HCT116 (cell line): ENCODE data around the gene CAPN10. TPM values are rescaled to one million over a fixed set of nuclear protein-coding genes. Genes with fewer than 3 reads are reported as not detected.

ENCODE experiments used
- ATAC-seq: fragments of 200-7000 bp; cut with Tn5 transposase; 2 replicates; pipeline ENCODE4 v1.9.1; 2020; ENCODE audit warnings: mild to moderate bottlenecking, moderate library complexity
- BruUV-seq: library from RNA; stranded (reverse); fragments of 400-500 nt; replicated peaks from 2 replicates; lab custom pipeline; 2021; lab: Mats Ljungman, UMichigan
- CTCF ChIA-PET: fragments of 300-600 bp; sonication (Branson Sonifier 250); formaldehyde crosslinking; loops from one replicate; lab custom pipeline; 2021; ENCODE audit warnings: antibody characterized with exemption; lab: Charles Lee
- POLR2A ChIA-PET: fragments of 300-600, 350-600 bp; sonication (Branson Sonifier 250); formaldehyde crosslinking; loops from one replicate; lab custom pipeline; 2021; ENCODE audit warnings: antibody characterized with exemption; lab: Charles Lee
- RAD21 ChIA-PET, 2 experiments: fragments of 300-600 bp; sonication (Branson Sonifier 250); formaldehyde crosslinking; loops; one replicate each; lab custom pipeline; 2023; ENCODE audit warnings: low total read pairs in 2 of 2; ENCODE audit not compliant: uncharacterized antibody in 2 of 2, unreplicated experiment in 2 of 2, low non-redundant PET in 1 of 2; lab: Charles Lee
- DNase-seq: peaks from one replicate; pipeline ENCODE4 v3.0.0-alpha.2; 2010; ENCODE audit warnings: low read depth, low spot score
- H2AFZ ChIP-seq: fragments of 200-600 bp; shearing (Covaris generic), sonication (generic); 2 replicates; pipeline ENCODE4 v1.6.1; 2017; ENCODE audit warnings: low read depth, mixed run types, mixed read lengths, antibody characterized with exemption, low read length; ENCODE audit not compliant: poor library complexity, severe bottlenecking
- H3K27ac ChIP-seq: 2 replicates; pipeline ENCODE4 v1.5.1; 2012; ENCODE audit warnings: low read depth, low read length
- H3K27me3 ChIP-seq: fragments of 200-600 bp; sonication (generic); 2 replicates; pipeline ENCODE4 v1.6.1; 2016; ENCODE audit warnings: mixed run types, low read length, mixed read lengths; ENCODE audit not compliant: insufficient read depth
- H3K36me3 ChIP-seq, 2 experiments: fragments of 200-500 bp in 1 of 2; fragments of 200-600 bp in 1 of 2; sonication (Bioruptor generic) in 1 of 2; sonication (generic) in 1 of 2; 2 replicates each; pipeline versions ENCODE4 v1.5.1 to v1.6.1; 2014 to 2016; ENCODE audit warnings: low read length in 2 of 2, inconsistent platforms in 1 of 2, mixed read lengths in 1 of 2, mixed run types in 1 of 2; ENCODE audit not compliant: insufficient read depth in 2 of 2, control insufficient read depth in 1 of 2
- H3K4me1 ChIP-seq, 2 experiments: fragments of 200-600 bp in 1 of 2; sonication (generic) in 1 of 2; 2 replicates each; pipeline versions ENCODE4 v1.5.1 to v1.6.1; 2012 to 2017; ENCODE audit warnings: low read length in 2 of 2, inconsistent platforms in 1 of 2, mild to moderate bottlenecking in 1 of 2, mixed read lengths in 1 of 2, mixed run types in 1 of 2, moderate library complexity in 1 of 2; ENCODE audit not compliant: insufficient read depth in 2 of 2, control insufficient read depth in 1 of 2
- H3K4me2 ChIP-seq: fragments of 200-600 bp; sonication (generic); 2 replicates; pipeline ENCODE4 v1.6.1; 2017; ENCODE audit warnings: mixed run types, low read length, mixed read lengths
- H3K4me3 ChIP-seq, 2 experiments: fragments of 200-600 bp in 1 of 2; sonication (generic) in 1 of 2; replicated peaks in 1 of 2; 2 replicates each; pipeline ENCODE4 v1.5.1; 2011 to 2016; ENCODE audit warnings: low read length in 2 of 2, control low read depth in 1 of 2, low read depth in 1 of 2, mild to moderate bottlenecking in 1 of 2, mixed read lengths in 1 of 2, mixed run types in 1 of 2
- H3K79me2 ChIP-seq: fragments of 200-600 bp; sonication (generic); 2 replicates; pipeline ENCODE4 v1.6.1; 2017; ENCODE audit warnings: mild to moderate bottlenecking, mixed run types, low read length, moderate library complexity, mixed read lengths; ENCODE audit not compliant: insufficient read depth
- H3K9ac ChIP-seq: fragments of 200-600 bp; sonication (generic); 2 replicates; pipeline ENCODE4 v1.6.1; 2016; ENCODE audit warnings: low read length, mixed read lengths
- H3K9me2 ChIP-seq: fragments of 200-600 bp; sonication (generic), shearing (Covaris generic); 2 replicates; pipeline ENCODE4 v1.6.1; 2017; ENCODE audit warnings: mixed run types, mild to moderate bottlenecking, moderate library complexity; ENCODE audit not compliant: insufficient read depth
- H3K9me3 ChIP-seq, 2 experiments: fragments of 200-500 bp in 1 of 2; fragments of 200-600 bp in 1 of 2; sonication (Bioruptor generic) in 1 of 2; sonication (generic) in 1 of 2; 2 replicates each; pipeline ENCODE4 v1.6.1; 2014 to 2017; ENCODE audit warnings: low read length in 2 of 2, mixed read lengths in 2 of 2, inconsistent platforms in 1 of 2, low read depth in 1 of 2, mild to moderate bottlenecking in 1 of 2, mixed run types in 1 of 2, moderate library complexity in 1 of 2; ENCODE audit not compliant: control insufficient read depth in 1 of 2, insufficient read depth in 1 of 2
- H4K20me1 ChIP-seq: fragments of 200-600 bp; sonication (generic), shearing (Covaris generic); 2 replicates; pipeline ENCODE4 v1.6.1; 2017; ENCODE audit warnings: mixed run types, mild to moderate bottlenecking, moderate library complexity; ENCODE audit not compliant: insufficient read depth
- ATF3 ChIP-seq: IDR thresholded peaks from 2 replicates; pipeline ENCODE4 v1.6.1; 2012
- CTCF ChIP-seq, 3 experiments: fragments of 200-600 bp in 1 of 3; sonication (generic) in 1 of 3; IDR thresholded peaks in 2 of 3; conservative IDR thresholded peaks in 1 of 3; 2 replicates each; pipeline ENCODE4 v1.5.1; 2012 to 2017; ENCODE audit warnings: low read depth in 2 of 3, low read length in 2 of 3, antibody characterized with exemption in 1 of 3, borderline replicate concordance in 1 of 3, control low read depth in 1 of 3, mild to moderate bottlenecking in 1 of 3, mixed read lengths in 1 of 3, mixed run types in 1 of 3, moderate library complexity in 1 of 3; ENCODE audit not compliant: insufficient read depth in 1 of 3
- EGR1 ChIP-seq: IDR thresholded peaks from 2 replicates; pipeline ENCODE4 v1.6.1; 2012; ENCODE audit warnings: low read depth
- ELF1 ChIP-seq: IDR thresholded peaks from 2 replicates; pipeline ENCODE4 v1.6.1; 2012; ENCODE audit warnings: low read depth, borderline replicate concordance
- EZH2 ChIP-seq: fragments of 200-600 bp; sonication (generic); IDR thresholded peaks from 2 replicates; pipeline ENCODE4 v1.6.1; 2017; ENCODE audit warnings: antibody characterized with exemption, mixed run types
- EZH2phosphoT487 ChIP-seq: fragments of 200-600 bp; IDR thresholded peaks from 2 replicates; pipeline ENCODE4 v1.6.1; 2018; ENCODE audit warnings: antibody characterized with exemption, borderline replicate concordance
- FOSL1 ChIP-seq: IDR thresholded peaks from 2 replicates; pipeline ENCODE4 v1.6.1; 2012; ENCODE audit warnings: low read depth
- JUND ChIP-seq: IDR thresholded peaks from 2 replicates; pipeline ENCODE4 v1.6.1; 2012
- POLR2A ChIP-seq: IDR thresholded peaks from 2 replicates; pipeline ENCODE4 v1.7.0; 2011; ENCODE audit warnings: borderline replicate concordance; ENCODE audit not compliant: insufficient read depth, insufficient read length; ENCODE audit errors: extremely low read depth
- POLR2AphosphoS5 ChIP-seq: IDR thresholded peaks from 2 replicates; pipeline ENCODE4 v1.6.1; 2011; ENCODE audit warnings: mild to moderate bottlenecking, low read depth, low read length, moderate library complexity
- RAD21 ChIP-seq: IDR thresholded peaks from 2 replicates; pipeline ENCODE4 v1.6.1; 2012; ENCODE audit warnings: low read depth, mild to moderate bottlenecking
- SIN3A ChIP-seq: IDR thresholded peaks from 2 replicates; pipeline ENCODE4 v1.6.1; 2012; ENCODE audit warnings: low read depth
- SRF ChIP-seq: IDR thresholded peaks from 2 replicates; pipeline ENCODE4 v1.6.1; 2012; ENCODE audit warnings: low read depth
- TCF7L2 ChIP-seq: IDR thresholded peaks from 2 replicates; pipeline ENCODE4 v1.7.0; 2011; ENCODE audit warnings: borderline replicate concordance, inconsistent platforms; ENCODE audit not compliant: insufficient read depth, insufficient read length; ENCODE audit errors: extremely low read depth
- YY1 ChIP-seq: IDR thresholded peaks from 2 replicates; pipeline ENCODE4 v1.6.1; 2011; ENCODE audit warnings: low read length, low read depth, moderate library complexity, mild to moderate bottlenecking; ENCODE audit not compliant: insufficient replicate concordance; ENCODE audit errors: extremely low read depth
- ZFX ChIP-seq: fragments of 450-650 bp; IDR thresholded peaks from 2 replicates; pipeline ENCODE4 v1.6.1; 2017
- ZNF274 ChIP-seq: fragments of 200-500 bp; sonication (Bioruptor generic); IDR thresholded peaks from 2 replicates; pipeline ENCODE4 v1.6.1; 2014; ENCODE audit warnings: mild to moderate bottlenecking, low read depth, low read length, inconsistent platforms
- intact Hi-C: fragments of 100-400 bp; cut with micrococcal nuclease; formaldehyde crosslinking; loops from 2 replicates; pipeline ENCODE4 v1.10.0; 2022
- total RNA-seq: library from RNA; stranded (reverse); gene quantifications from one replicate; pipeline ENCODE4 v1.2.1, GENCODE V29; 2021; ENCODE audit not compliant: unreplicated experiment

CAPN10 gene
- total RNA-seq, 1 experiment from 2014 or later: 40.7 TPM

- TF ChIP-seq EGR1: no peak
- no peak for TF ChIP-seq ELF1
- no peak for TF ChIP-seq ATF3
- TF ChIP-seq CTCF (IDR thresholded peaks at IDR 0.05 in 2 of 3, conservative IDR thresholded peaks at IDR 0.05 in 1 of 3; ENCODE audit: borderline replicate concordance in 1 of 3, insufficient read depth in 1 of 3, low read depth in 2 of 3, low read length in 2 of 3): no peak
- TF ChIP-seq SIN3A: no peak
- TF ChIP-seq JUND: no peak
- TF ChIP-seq RAD21: no peak
- TF ChIP-seq FOSL1: no peak
- no peak for TF ChIP-seq EZH2phosphoT487
- TF ChIP-seq ZFX: no peak
- no peak for TF ChIP-seq POLR2AphosphoS5
- no peak for TF ChIP-seq EZH2
- TF ChIP-seq TCF7L2: no peak
- no peak for TF ChIP-seq POLR2A
- no peak for TF ChIP-seq SRF
- TF ChIP-seq ZNF274: no peak
- no peak for TF ChIP-seq YY1
- Histone ChIP-seq H3K4me3 (no peak overlapping the region), H3K9me3 (no peaks in the 10 kb centered on the region), H3K4me1 (no peaks in the 10 kb centered on the region), H3K4me2 (no peak overlapping the region), H2AFZ (no peak overlapping the region), H4K20me1 (no peaks in the 10 kb centered on the region), H3K36me3 (no peaks in the 10 kb centered on the region), H3K79me2 (no peaks in the 10 kb centered on the region), H3K27ac (no peak overlapping the region), H3K9me2 (no peaks in the 10 kb centered on the region), H3K9ac (no peak overlapping the region), H3K27me3 (0 out of 2 replicates have a peak, but pooled peaks cover 4% of the 10 kb centered on the region)
- intact Hi-C loops: no loop called here
- no TSS peak for BruUV-seq
- ATAC-seq: no peak
- no peak for DNase-seq
- ChIA-PET RAD21 (no interaction called here), POLR2A (no interaction called here), CTCF (no interaction called here)
Measured at GRCh38 chr2:240644171-240644651, 57.7 kb downstream of the CAPN10 start.
